Thyroid gland (tissue), 4 donors: Measurements from ENCODE around the gene DHPS. TPM values are rescaled to one million over a fixed set of nuclear protein-coding genes. Genes with fewer than 3 reads are reported as not detected.
A peak's percentile ranks its signal among the peaks of the same experiment; 100 is the strongest.

Experiments used
- DNase-seq, 2 donors: peaks; one replicate each; pipeline ENCODE4 v3.0.0-alpha.2; 2019
- H3K27ac ChIP-seq, 3 donors: fragments of 200-600 bp; sonication (generic); 1 replicate in 2 of 3; 2 replicates in 1 of 3; pipeline ENCODE4 v1.5.1; 2016 to 2019; ENCODE audit warnings: mild to moderate bottlenecking in 1 of 3, moderate library complexity in 1 of 3
- H3K27me3 ChIP-seq: fragments of 200-600 bp; sonication (generic); one replicate; pipeline ENCODE4 v1.5.1; 2019
- H3K36me3 ChIP-seq, 2 donors: fragments of 200-600 bp; sonication (generic); one replicate each; pipeline ENCODE4 v1.5.1; 2016 to 2019
- H3K4me1 ChIP-seq, 2 donors: fragments of 200-600 bp; sonication (generic); one replicate each; pipeline ENCODE4 v1.5.1; 2017 to 2019
- H3K4me3 ChIP-seq, 3 donors: fragments of 200-600 bp; sonication (generic); replicated peaks in 1 of 3; 1 replicate in 2 of 3; 2 replicates in 1 of 3; pipeline ENCODE4 v1.5.1; 2016; ENCODE audit warnings: mild to moderate bottlenecking in 1 of 3
- H3K9me3 ChIP-seq: fragments of 200-600 bp; sonication (generic); one replicate; pipeline ENCODE4 v1.5.1; 2017
- POLR2A ChIP-seq, 2 donors: fragments of 450-650 bp; IDR thresholded peaks; one replicate each; pipeline ENCODE4 v1.6.1; 2017; ENCODE audit warnings: antibody characterized with exemption in 2 of 2, mild to moderate bottlenecking in 2 of 2, moderate library complexity in 1 of 2
- WGBS, 2 donors: methylation state at CpG; one replicate each; pipeline ENCODE4 v1.1.5; 2017; 5-methylcytosine and 5-hydroxymethylcytosine counted together
- intact Hi-C: fragments of 100-400 bp; cut with DNase I; formaldehyde crosslinking; loops from one replicate; pipeline ENCODE4 v1.15.1; 2023
- small RNA-seq: library from RNA; depleted of rRNA; stranded (forward); fragments of <200 nt; gene quantifications from one replicate; pipeline ENCODE3, GENCODE V24; 2016
- total RNA-seq, 4 donors: library from RNA; depleted of rRNA; stranded (reverse); fragments of >200 nt; gene quantifications; one replicate each; pipeline ENCODE4 v1.2.3, GENCODE V29; 2016
- TF ChIP-seq, protein P1 (sequence below), 6 experiments: fragments of 200-600 bp in 3 of 6; fragments of 450-650 bp in 3 of 6; sonication (generic) in 3 of 6; IDR thresholded peaks; one replicate each; pipeline ENCODE4 v1.5.1; 2016 to 2019; ENCODE audit warnings: antibody characterized with exemption in 6 of 6, mild to moderate bottlenecking in 2 of 6, inconsistent platforms in 1 of 6, moderate library complexity in 1 of 6

The DHPS gene
- total RNA-seq, 4 donors from 2014 or later: 105 to 122 (median 115) TPM

DNA sequence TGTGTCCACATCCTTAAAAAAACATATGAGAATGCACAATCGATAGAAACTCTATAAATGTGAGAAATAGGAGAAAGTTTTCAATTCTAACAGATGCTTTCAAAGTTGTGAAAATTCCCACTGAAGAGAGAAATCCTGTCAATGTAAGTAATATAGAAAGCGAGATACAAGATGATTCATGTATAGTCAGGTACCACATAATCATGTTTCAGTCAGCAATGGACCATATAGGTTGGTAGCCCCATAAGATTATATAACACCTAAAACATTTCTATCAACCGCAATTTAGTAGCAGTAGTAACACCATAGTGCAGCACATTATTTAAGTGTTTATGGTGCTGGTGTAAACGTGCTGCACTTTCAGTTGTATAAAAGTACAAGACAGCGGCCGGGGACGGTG, 52.5 kb downstream of the DHPS start:
- TF ChIP-seq, protein P1, sequence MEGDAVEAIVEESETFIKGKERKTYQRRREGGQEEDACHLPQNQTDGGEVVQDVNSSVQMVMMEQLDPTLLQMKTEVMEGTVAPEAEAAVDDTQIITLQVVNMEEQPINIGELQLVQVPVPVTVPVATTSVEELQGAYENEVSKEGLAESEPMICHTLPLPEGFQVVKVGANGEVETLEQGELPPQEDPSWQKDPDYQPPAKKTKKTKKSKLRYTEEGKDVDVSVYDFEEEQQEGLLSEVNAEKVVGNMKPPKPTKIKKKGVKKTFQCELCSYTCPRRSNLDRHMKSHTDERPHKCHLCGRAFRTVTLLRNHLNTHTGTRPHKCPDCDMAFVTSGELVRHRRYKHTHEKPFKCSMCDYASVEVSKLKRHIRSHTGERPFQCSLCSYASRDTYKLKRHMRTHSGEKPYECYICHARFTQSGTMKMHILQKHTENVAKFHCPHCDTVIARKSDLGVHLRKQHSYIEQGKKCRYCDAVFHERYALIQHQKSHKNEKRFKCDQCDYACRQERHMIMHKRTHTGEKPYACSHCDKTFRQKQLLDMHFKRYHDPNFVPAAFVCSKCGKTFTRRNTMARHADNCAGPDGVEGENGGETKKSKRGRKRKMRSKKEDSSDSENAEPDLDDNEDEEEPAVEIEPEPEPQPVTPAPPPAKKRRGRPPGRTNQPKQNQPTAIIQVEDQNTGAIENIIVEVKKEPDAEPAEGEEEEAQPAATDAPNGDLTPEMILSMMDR (IDR thresholded peaks at IDR 0.05): no peak
- TF ChIP-seq POLR2A (IDR thresholded peaks at IDR 0.05): peak in 1 of 2 donors; percentile 17
- intact Hi-C loops: no loop called here
- 96 to 97% methylated on average over 7 of the region's 7 CpGs for WGBS, 2 donors
- Histone ChIP-seq H3K4me3 (no peak overlapping the region), H3K4me1 (no peaks in the 10 kb centered on the region), H3K27me3 (no peaks in the 10 kb centered on the region), H3K9me3 (no peaks in the 10 kb centered on the region), H3K36me3 (peaks cover 58 to 64% of the 10 kb centered on the region in 2 donors), H3K27ac (no peak overlapping the region)
- no peak for DNase-seq

DNA sequence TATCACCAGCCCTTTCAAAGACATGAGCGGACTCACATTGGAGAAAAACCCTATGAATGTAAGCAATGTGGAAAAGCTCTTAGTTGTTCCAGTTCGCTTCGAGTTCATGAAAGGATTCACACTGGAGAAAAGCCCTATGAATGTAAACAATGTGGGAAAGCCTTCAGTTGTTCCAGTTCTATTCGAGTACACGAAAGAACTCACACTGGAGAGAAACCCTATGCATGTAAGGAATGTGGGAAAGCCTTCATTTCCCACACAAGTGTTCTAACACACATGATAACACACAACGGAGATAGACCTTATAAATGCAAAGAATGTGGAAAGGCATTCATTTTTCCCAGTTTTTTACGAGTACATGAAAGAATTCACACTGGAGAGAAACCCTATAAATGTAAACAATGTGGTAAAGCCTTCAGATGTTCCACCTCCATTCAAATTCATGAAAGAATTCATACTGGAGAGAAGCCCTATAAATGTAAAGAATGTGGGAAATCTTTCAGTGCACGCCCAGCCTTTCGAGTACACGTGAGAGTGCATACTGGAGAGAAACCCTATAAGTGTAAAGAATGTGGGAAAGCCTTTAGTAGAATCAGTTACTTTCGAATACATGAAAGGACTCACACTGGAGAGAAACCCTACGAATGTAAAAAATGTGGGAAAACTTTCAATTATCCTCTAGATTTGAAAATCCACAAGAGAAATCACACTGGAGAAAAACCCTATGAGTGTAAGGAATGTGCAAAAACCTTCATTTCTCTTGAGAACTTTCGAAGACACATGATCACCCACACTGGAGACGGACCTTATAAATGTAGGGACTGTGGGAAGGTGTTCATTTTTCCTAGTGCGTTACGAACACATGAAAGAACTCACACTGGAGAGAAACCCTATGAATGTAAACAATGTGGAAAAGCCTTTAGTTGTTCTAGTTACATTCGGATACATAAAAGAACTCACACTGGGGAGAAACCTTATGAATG, 53.3 kb downstream of the DHPS start:
- TF ChIP-seq, protein P1 (IDR thresholded peaks at IDR 0.05): no peak
- TF ChIP-seq POLR2A (IDR thresholded peaks at IDR 0.05): no peak
- Histone ChIP-seq H3K4me3 (no peak overlapping the region), H3K36me3 (peaks cover 64 to 72% of the 10 kb centered on the region in 2 donors), H3K9me3 (no peaks in the 10 kb centered on the region), H3K27me3 (no peaks in the 10 kb centered on the region), H3K4me1 (peaks cover 0 to under 1% of the 10 kb centered on the region in 2 donors), H3K27ac (no peak overlapping the region)
- 97% methylated on average over 17 of the region's 17 CpGs for WGBS, 2 donors
- DNase-seq: no peak
- intact Hi-C loops: no loop called here

DNA sequence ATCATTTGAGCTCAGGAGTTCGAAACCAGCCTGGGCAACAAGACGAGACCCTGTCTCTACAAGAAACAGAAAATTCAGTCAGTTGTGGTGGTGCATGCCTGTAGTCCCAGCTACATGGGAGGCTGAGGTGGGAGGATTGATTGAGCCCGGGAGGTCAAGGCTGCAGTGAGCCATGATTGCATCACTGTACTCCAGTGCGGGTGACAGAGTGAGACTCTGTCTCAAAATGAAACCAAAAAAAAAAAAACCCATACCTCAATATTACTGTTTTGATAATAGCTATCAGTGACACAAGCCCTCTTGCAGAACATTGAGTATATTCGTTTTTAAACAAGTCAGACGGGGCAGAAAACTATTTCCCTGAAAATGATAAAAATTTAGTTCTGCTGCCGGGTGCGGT, 54.7 kb downstream of the DHPS start:
- DNase-seq: no peak
- intact Hi-C loops: no loop called here
- 89 to 91% methylated on average over 8 of the region's 8 CpGs for WGBS, 2 donors
- Histone ChIP-seq H3K9me3 (no peaks in the 10 kb centered on the region), H3K36me3 (peaks cover 59 to 72% of the 10 kb centered on the region in 2 donors), H3K4me3 (no peak overlapping the region), H3K4me1 (peaks cover 0 to 11% of the 10 kb centered on the region in 2 donors), H3K27me3 (no peaks in the 10 kb centered on the region), H3K27ac (no peak overlapping the region)
- TF ChIP-seq, protein P1 (IDR thresholded peaks at IDR 0.05): no peak
- TF ChIP-seq POLR2A (IDR thresholded peaks at IDR 0.05): no peak

Small RNAs within 50 kb of the gene (small RNA-seq; reads per million reads assigned to genes)
- 1,098 reads per million, percentile 99 among the genes with 10 or more reads in this experiment for gene SNORD41

Other genes with a start within 250 kb of the DHPS start
- 1 to 10 TPM; 4.2 to 7.0 (median 5.0) TPM for gene ZNF443, start 240.9 kb downstream of the DHPS start, total RNA-seq
- 1 to 10 TPM; 7.6 to 9.4 (median 8.7) TPM for gene ZNF709, start 197.1 kb downstream of the DHPS start, total RNA-seq
- gene ZNF564, start 130.4 kb downstream of the DHPS start, total RNA-seq: 10 to 100 TPM; 19.4 to 27.3 (median 23.9) TPM
- 10 to 100 TPM; 11.3 to 28.9 (median 17.5) TPM for gene ZNF490, start 71.1 kb downstream of the DHPS start, total RNA-seq
- gene ZNF791, start 71.0 kb downstream of the DHPS start, total RNA-seq: 10 to 100 TPM; 37.8 to 44.9 (median 39.5) TPM
- gene MAN2B1, start 15.1 kb downstream of the DHPS start, total RNA-seq: 100 to 1,000 TPM in 1 of 4 donors, 10 to 100 TPM in 3; 38.0 to 106 (median 82.5) TPM
- 10 to 100 TPM in 3 of 4 donors, 1 to 10 TPM in 1; 9.5 to 17.5 (median 14.3) TPM for gene WDR83, start 15.1 kb downstream of the DHPS start, total RNA-seq
- not detected for gene GNG14, start 6.1 kb upstream of the DHPS start, total RNA-seq
- gene FBXW9, start 14.8 kb upstream of the DHPS start, total RNA-seq: 10 to 100 TPM in 2 of 4 donors, 1 to 10 TPM in 2; 5.9 to 13.7 (median 11.3) TPM
- gene TNPO2, start 42.1 kb upstream of the DHPS start, total RNA-seq: 10 to 100 TPM; 50.8 to 59.8 (median 54.8) TPM
- 100 to 1,000 TPM; 261 to 416 (median 329) TPM for gene TRIR, start 52.8 kb upstream of the DHPS start, total RNA-seq
- 10 to 100 TPM; 70.7 to 88.8 (median 83.3) TPM for gene GET3, start 55.6 kb upstream of the DHPS start, total RNA-seq
- gene BEST2, start 69.9 kb upstream of the DHPS start, total RNA-seq: not detected
- 100 to 1,000 TPM; 128 to 145 (median 136) TPM for gene HOOK2, start 93.7 kb upstream of the DHPS start, total RNA-seq
- gene JUNB, start 109.6 kb upstream of the DHPS start, total RNA-seq: 100 to 1,000 TPM; 111 to 393 (median 220) TPM
- 100 to 1,000 TPM; 166 to 496 (median 328) TPM for gene PRDX2, start 119.9 kb upstream of the DHPS start, total RNA-seq
- gene THSD8, start 120.2 kb upstream of the DHPS start, total RNA-seq: under 1 TPM in 1 of 4 donors, not detected in 3; 0.67 TPM
- 10 to 100 TPM in 1 of 4 donors, 1 to 10 TPM in 3; 1.5 to 11.8 (median 5.4) TPM for gene RNASEH2A, start 124.7 kb upstream of the DHPS start, total RNA-seq
- not detected for gene RTBDN, start 152.7 kb upstream of the DHPS start, total RNA-seq
- under 1 TPM in 1 of 4 donors, not detected in 3; 0.56 TPM for gene MAST1, start 156.6 kb upstream of the DHPS start, total RNA-seq
- 10 to 100 TPM; 35.4 to 67.3 (median 59.1) TPM for gene DNASE2, start 199.6 kb upstream of the DHPS start, total RNA-seq
- gene KLF1, start 205.3 kb upstream of the DHPS start, total RNA-seq: not detected
- gene GCDH, start 209.3 kb upstream of the DHPS start, total RNA-seq: 10 to 100 TPM; 31.2 to 63.7 (median 46.7) TPM
- not detected for gene SYCE2, start 237.4 kb upstream of the DHPS start, total RNA-seq